Mucosa of descending colon (tissue), 3 donors: ENCODE data around the gene SLX9. TPM values are rescaled to one million over a fixed set of nuclear protein-coding genes. Genes with fewer than 3 reads are reported as not detected.

Experiments used
- ATAC-seq: fragments of 200-7000 bp; cut with Tn5 transposase; one replicate; pipeline ENCODE4 v1.9.1; 2020; ENCODE audit warnings: mild to moderate bottlenecking, moderate library complexity
- DNase-seq, 3 donors: peaks; one replicate each; pipeline ENCODE4 v3.0.0-alpha.2; 2020
- H3K36me3 ChIP-seq: fragments of 200-600 bp; one replicate; pipeline ENCODE4 v1.8.0; 2021; ENCODE audit warnings: low read depth, mild to moderate bottlenecking
- H3K4me1 ChIP-seq: fragments of 200-600 bp; one replicate; pipeline ENCODE4 v1.8.0; 2021; ENCODE audit warnings: low read depth, mild to moderate bottlenecking
- H3K4me3 ChIP-seq: fragments of 200-600 bp; one replicate; pipeline ENCODE4 v1.8.0; 2021; ENCODE audit warnings: mild to moderate bottlenecking
- H3K9me3 ChIP-seq: fragments of 200-600 bp; one replicate; pipeline ENCODE4 v1.8.0; 2021; ENCODE audit warnings: mild to moderate bottlenecking
- CTCF ChIP-seq: fragments of 200-600 bp; IDR thresholded peaks from one replicate; pipeline ENCODE4 v1.8.0; 2022; ENCODE audit warnings: antibody characterized with exemption, mild to moderate bottlenecking
- intact Hi-C, 2 donors: fragments of 100-400 bp; cut with DNase I in 1 of 2; cut with micrococcal nuclease in 1 of 2; formaldehyde crosslinking; loops; one replicate each; pipeline versions ENCODE4 v1.11.0 to v1.11.1; 2022; cut with DNase I, micrococcal nuclease
- total RNA-seq, 3 donors: library from RNA; stranded (reverse); fragmentation: NEBNext Ultra II Directional in 2 of 3; extraction: Animal tissue kit (Norgen Biotek cat#: 25700) in 2 of 3; gene quantifications; one replicate each; pipeline versions ENCODE4 v1.2.1 to v1.2.4, GENCODE V29; 2021 to 2023
- donor health status: DM: no; HTN: no; CAD: no; lungs with moderate emphysema.
- donor health status: DM: no; HTN: no; CAD: no.
- donor health status: DM: no; HTN: yes; CAD: no.

The SLX9 gene
- total RNA-seq, 3 donors from 2014 or later: 19.8 to 42.2 (median 20.9) TPM

GRCh38 chr21:44892536-44893277 lies 47.1 kb upstream of the SLX9 start:
- no peaks in the 10 kb centered on the region for H3K36me3 ChIP-seq
- TF ChIP-seq CTCF: peak; percentile 78
- ATAC-seq (peak; percentile 67), DNase-seq (peak; percentile 68 to 84 (median 83))
- no peaks in the 10 kb centered on the region for H3K9me3 ChIP-seq
- peaks cover 8% of the 10 kb centered on the region for H3K4me1 ChIP-seq
- intact Hi-C loops: loop anchor here in 1 of 2 donors (5.0 kb wide), 1 partner anchor 40 kb away; no protein-coding TSS in a partner anchor
- no peak overlapping the region for H3K4me3 ChIP-seq

GRCh38 chr21:44893278-44893556 lies 46.6 kb upstream of the SLX9 start:
- intact Hi-C loops: loop anchor here in 1 of 2 donors (5.0 kb wide), 1 partner anchor 39 kb away; no protein-coding TSS in a partner anchor
- Histone ChIP-seq H3K4me3 (no peak overlapping the region), H3K9me3 (no peaks in the 10 kb centered on the region), H3K4me1 (peaks cover 8% of the 10 kb centered on the region), H3K36me3 (no peaks in the 10 kb centered on the region)
- no peak for TF ChIP-seq CTCF
- no peak for ATAC-seq
- no peak for DNase-seq

- no peak overlapping the region for H3K4me3 ChIP-seq
Observed at GRCh38 chr21:44893948-44894656, 45.7 kb upstream of the SLX9 start.

GRCh38 chr21:44894687-44895302 lies 45.0 kb upstream of the SLX9 start:
- intact Hi-C loops: loop anchor here in 1 of 2 donors (5.0 kb wide), 1 partner anchor 38 kb away; no protein-coding TSS in a partner anchor
- TF ChIP-seq CTCF: no peak
- Histone ChIP-seq H3K9me3 (no peaks in the 10 kb centered on the region), H3K36me3 (no peaks in the 10 kb centered on the region), H3K4me3 (no peak overlapping the region), H3K4me1 (peaks cover 8% of the 10 kb centered on the region)
- DNase-seq: peak in 1 of 3 donors; percentile 34
- no peak for ATAC-seq

More at GRCh38 chr21:44893948-44894656, 45.7 kb upstream of the SLX9 start:
- H3K9me3 ChIP-seq: no peaks in the 10 kb centered on the region
- H3K36me3 ChIP-seq: no peaks in the 10 kb centered on the region
- intact Hi-C loops: loop anchor here in 1 of 2 donors (5.0 kb wide), 1 partner anchor 38 kb away; no protein-coding TSS in a partner anchor
- no peak for DNase-seq
- no peak for ATAC-seq
- peaks cover 8% of the 10 kb centered on the region for H3K4me1 ChIP-seq
- TF ChIP-seq CTCF: no peak

- DNase-seq (peak in 1 of 3 donors; percentile 44), ATAC-seq (no peak)
- Histone ChIP-seq H3K4me3 (no peak overlapping the region), H3K9me3 (no peaks in the 10 kb centered on the region), H3K36me3 (no peaks in the 10 kb centered on the region), H3K4me1 (peaks cover 8% of the 10 kb centered on the region)
- no peak for TF ChIP-seq CTCF
- intact Hi-C loops: no loop called here
Observed at GRCh38 chr21:44895859-44896258, 44.0 kb upstream of the SLX9 start.
